PC-3 (cell line): ENCODE measurements around the gene POTEF.

Experiments used
- EZH2phosphoT487 ChIP-seq: fragments of 300-600 bp; sonication (generic); IDR thresholded peaks from 2 replicates; pipeline ENCODE4 v1.6.1; 2018; ENCODE audit warnings: mild to moderate bottlenecking, antibody characterized with exemption, low read length, borderline replicate concordance
- TF ChIP-seq, protein P1 (sequence below): fragments of 300-600 bp; sonication (generic); conservative IDR thresholded peaks from 2 replicates; pipeline ENCODE4 v1.5.1; 2017; ENCODE audit warnings: antibody characterized with exemption, low read depth, mild to moderate bottlenecking, low read length

DNA sequence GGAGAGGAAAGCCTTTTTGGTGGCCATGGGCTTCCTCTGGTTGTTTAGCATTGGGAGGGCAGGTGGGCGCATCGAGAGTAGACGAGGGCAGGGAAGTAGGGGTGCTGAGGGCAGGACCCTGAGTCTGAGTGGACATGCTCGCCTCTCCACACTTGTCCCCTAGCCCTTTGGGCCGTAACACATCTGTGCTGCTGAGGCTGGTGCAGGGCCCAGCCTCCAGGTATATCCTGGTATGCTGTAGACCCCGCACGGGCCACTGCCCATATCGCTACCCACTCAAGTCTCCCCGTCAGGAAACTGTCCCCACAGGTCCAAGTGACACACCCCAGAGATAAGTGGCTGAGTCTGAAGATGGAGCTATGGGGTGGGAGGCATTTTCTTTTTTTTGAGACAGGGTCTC lies 29.6 kb upstream of the POTEF start:
- TF ChIP-seq, protein P1, sequence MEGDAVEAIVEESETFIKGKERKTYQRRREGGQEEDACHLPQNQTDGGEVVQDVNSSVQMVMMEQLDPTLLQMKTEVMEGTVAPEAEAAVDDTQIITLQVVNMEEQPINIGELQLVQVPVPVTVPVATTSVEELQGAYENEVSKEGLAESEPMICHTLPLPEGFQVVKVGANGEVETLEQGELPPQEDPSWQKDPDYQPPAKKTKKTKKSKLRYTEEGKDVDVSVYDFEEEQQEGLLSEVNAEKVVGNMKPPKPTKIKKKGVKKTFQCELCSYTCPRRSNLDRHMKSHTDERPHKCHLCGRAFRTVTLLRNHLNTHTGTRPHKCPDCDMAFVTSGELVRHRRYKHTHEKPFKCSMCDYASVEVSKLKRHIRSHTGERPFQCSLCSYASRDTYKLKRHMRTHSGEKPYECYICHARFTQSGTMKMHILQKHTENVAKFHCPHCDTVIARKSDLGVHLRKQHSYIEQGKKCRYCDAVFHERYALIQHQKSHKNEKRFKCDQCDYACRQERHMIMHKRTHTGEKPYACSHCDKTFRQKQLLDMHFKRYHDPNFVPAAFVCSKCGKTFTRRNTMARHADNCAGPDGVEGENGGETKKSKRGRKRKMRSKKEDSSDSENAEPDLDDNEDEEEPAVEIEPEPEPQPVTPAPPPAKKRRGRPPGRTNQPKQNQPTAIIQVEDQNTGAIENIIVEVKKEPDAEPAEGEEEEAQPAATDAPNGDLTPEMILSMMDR: no peak
- no peak for TF ChIP-seq EZH2phosphoT487
